Activated naive CD4-positive, alpha-beta T cell treated with anti-CD3 and anti-CD28 coated beads, Interleukin-2, amount 50 U/mL, for 72 hours (primary cell): ENCODE results near the gene RELL1. TPM values are rescaled to one million over a fixed set of nuclear protein-coding genes. Genes with fewer than 3 reads are reported as not detected.

Experiments
- ATAC-seq, 2 donors: fragments of 150-1000 bp; cut with Tn5 transposase; 2 replicates each; pipeline ENCODE4 v1.10.0; 2021; ENCODE audit warnings: mild to moderate bottlenecking in 2 of 2, moderate library complexity in 2 of 2
- DNase-seq, 2 donors: peaks; one replicate each; pipeline ENCODE4 v3.0.0; 2021 to 2022; ENCODE audit warnings: low spot score in 2 of 2
- H3K27ac Mint-ChIP-seq, 2 donors: one replicate each; pipeline ENCODE4 v1.8.0; 2022; ENCODE audit warnings: mild to moderate bottlenecking in 2 of 2, mixed read lengths in 2 of 2
- H3K36me3 Mint-ChIP-seq, 2 donors: one replicate each; pipeline ENCODE4 v1.8.0; 2022; ENCODE audit warnings: mixed read lengths in 2 of 2
- H3K9me3 Mint-ChIP-seq, 2 donors: one replicate each; pipeline ENCODE4 v1.8.0; 2022; ENCODE audit warnings: mixed read lengths in 2 of 2
- total RNA-seq, 2 donors: library from RNA; stranded (reverse); gene quantifications; one replicate each; pipeline ENCODE4 v1.2.3, GENCODE V29; 2022

Gene RELL1
- total RNA-seq, 2 donors from 2014 or later, result 15.1 to 15.2 TPM

- Mint-ChIP-seq H3K9me3 (no peaks in the 10 kb centered on the region), H3K27ac (no peak overlapping the region), H3K36me3 (peaks cover 0 to 7% of the 10 kb centered on the region in 2 donors)
- ATAC-seq (no peak), DNase-seq (no peak)
These were observed 124.4 kb downstream of the RELL1 start for GRCh38 chr4:37561803-37562207.

GRCh38 chr4:37561196-37561802 is 124.9 kb downstream of the RELL1 start:
- H3K9me3 Mint-ChIP-seq, result no peaks in the 10 kb centered on the region
- peaks cover 0 to 7% of the 10 kb centered on the region in 2 donors for H3K36me3 Mint-ChIP-seq
- H3K27ac Mint-ChIP-seq, result no peak overlapping the region
- ATAC-seq (no peak), DNase-seq (no peak)

Other genes with a start within 250 kb of the RELL1 start
- gene PGM2, start 140.3 kb upstream of the RELL1 start, total RNA-seq, result 10 to 100 TPM; 64.3 to 69.6 TPM
- 10 to 100 TPM; 47.1 to 68.6 TPM for gene TBC1D1, start 204.7 kb upstream of the RELL1 start, total RNA-seq